Keratinocyte (primary cell): ENCODE data around the gene SLC35E3. TPM values are rescaled to one million over a fixed set of nuclear protein-coding genes. Genes with fewer than 3 reads are reported as not detected.

ENCODE experiments used
- DNase-seq: peaks from one replicate; pipeline ENCODE4 v3.0.0-alpha.2; 2011; ENCODE audit warnings: low read depth, missing footprints, low spot score
- FAIRE-seq: peaks from 2 replicates; lab custom pipeline; 2011; peaks lifted over from hg19 to GRCh38; lab: Jason Lieb, UNC
- H2AFZ ChIP-seq: 2 replicates; pipeline ENCODE4 v1.6.0; 2012; ENCODE audit warnings: low read length, control low read depth, inconsistent platforms; ENCODE audit not compliant: control insufficient read depth
- H3K27ac ChIP-seq: 2 replicates; pipeline ENCODE4 v1.5.1; 2011; ENCODE audit warnings: low read length; ENCODE audit not compliant: control insufficient read depth, insufficient read depth
- H3K27me3 ChIP-seq: 3 replicates; pipeline ENCODE4 v1.6.0; 2011; ENCODE audit warnings: low read length; ENCODE audit not compliant: control insufficient read depth, insufficient read depth; ENCODE audit errors: extremely low read depth
- H3K36me3 ChIP-seq, 2 experiments: 2 replicates in 1 of 2; 3 replicates in 1 of 2; pipeline ENCODE4 v1.5.1; 2011; ENCODE audit warnings: low read length in 2 of 2, mild to moderate bottlenecking in 1 of 2; ENCODE audit not compliant: control insufficient read depth in 2 of 2, insufficient read depth in 2 of 2; ENCODE audit errors: extremely low read depth in 1 of 2
- H3K4me1 ChIP-seq: 3 replicates; pipeline ENCODE4 v1.5.1; 2011; ENCODE audit warnings: low read length; ENCODE audit not compliant: control insufficient read depth, insufficient read depth; ENCODE audit errors: extremely low read depth
- H3K4me2 ChIP-seq: 3 replicates; pipeline ENCODE4 v1.6.0; 2011; ENCODE audit warnings: low read depth, low read length; ENCODE audit not compliant: control insufficient read depth, insufficient read depth; ENCODE audit errors: extremely low read depth
- H3K4me3 ChIP-seq, 3 experiments: fragments of 200-600 bp in 1 of 3; sonication (generic) in 1 of 3; 2 replicates in 2 of 3; 3 replicates in 1 of 3; pipeline ENCODE4 v1.5.1; 2011 to 2016; ENCODE audit warnings: low read length in 3 of 3, mild to moderate bottlenecking in 3 of 3, control low read depth in 2 of 3, inconsistent platforms in 1 of 3, low read depth in 1 of 3, mixed read lengths in 1 of 3, mixed run types in 1 of 3, moderate library complexity in 1 of 3; ENCODE audit not compliant: control insufficient read depth in 2 of 3, insufficient read depth in 2 of 3; ENCODE audit errors: extremely low read depth in 1 of 3
- H3K79me2 ChIP-seq: 2 replicates; pipeline ENCODE4 v1.6.0; 2012; ENCODE audit warnings: low read length; ENCODE audit not compliant: control insufficient read depth, insufficient read depth
- H3K9ac ChIP-seq: 3 replicates; pipeline ENCODE4 v1.6.0; 2011; ENCODE audit warnings: low read length; ENCODE audit not compliant: control insufficient read depth, insufficient read depth; ENCODE audit errors: extremely low read depth
- H3K9me1 ChIP-seq: 3 replicates; pipeline ENCODE4 v1.6.0; 2011; ENCODE audit warnings: low read length; ENCODE audit not compliant: control insufficient read depth, insufficient read depth; ENCODE audit errors: extremely low read depth
- H3K9me3 ChIP-seq: 2 replicates; pipeline ENCODE4 v1.5.1; 2012; ENCODE audit warnings: low read depth, low read length; ENCODE audit not compliant: control insufficient read depth
- H4K20me1 ChIP-seq: 3 replicates; pipeline ENCODE4 v1.6.0; 2011; ENCODE audit warnings: low read length; ENCODE audit not compliant: control insufficient read depth, insufficient read depth; ENCODE audit errors: extremely low read depth
- EZH2 ChIP-seq: IDR thresholded peaks from one replicate; pipeline ENCODE4 v1.6.1; 2012; ENCODE audit warnings: inconsistent platforms, mild to moderate bottlenecking, low read length, moderate library complexity
- dilution Hi-C: fragments of 300-500 bp; cut with MboI; formaldehyde crosslinking; loops from one replicate; pipeline ENCODE4 v1.7.0; 2020; ENCODE audit warnings: low sequenced_read_pairs; ENCODE audit not compliant: extremely low pct_ligation_motif_present
- polyA plus RNA-seq, 5 experiments: library from polyadenylated mRNA; depleted of rRNA in 3 of 5; stranded (reverse) in 3 of 5; stranded (forward) in 1 of 5; unstranded in 1 of 5; fragments of >200 nt; gene quantifications; 1 replicate in 1 of 5; 2 replicates in 3 of 5; 3 replicates in 1 of 5; pipeline versions ENCODE4 v1.2.1 to v1.2.3, GENCODE V29; 2011 to 2012; ENCODE audit warnings: missing spikeins in 2 of 5, low read depth in 1 of 5, low replicate concordance in 1 of 5
- TF ChIP-seq, protein P1 (sequence below), 3 experiments: IDR thresholded peaks in 1 of 3; conservative IDR thresholded peaks in 1 of 3; optimal IDR thresholded peaks in 1 of 3; 2 replicates in 2 of 3; 3 replicates in 1 of 3; pipeline versions ENCODE3 to v1.5.1; 2011; ENCODE audit warnings: low read length in 3 of 3, mild to moderate bottlenecking in 3 of 3, moderate library complexity in 2 of 3, control low read depth in 1 of 3, inconsistent platforms in 1 of 3; ENCODE audit not compliant: insufficient read depth in 2 of 3; ENCODE audit errors: extremely low read depth in 1 of 3

Gene SLC35E3
- polyA plus RNA-seq, 1 donor (not counting 4 experiments of a cell fraction or from before 2014, with no cell fraction given) = 9.9 TPM

DNA sequence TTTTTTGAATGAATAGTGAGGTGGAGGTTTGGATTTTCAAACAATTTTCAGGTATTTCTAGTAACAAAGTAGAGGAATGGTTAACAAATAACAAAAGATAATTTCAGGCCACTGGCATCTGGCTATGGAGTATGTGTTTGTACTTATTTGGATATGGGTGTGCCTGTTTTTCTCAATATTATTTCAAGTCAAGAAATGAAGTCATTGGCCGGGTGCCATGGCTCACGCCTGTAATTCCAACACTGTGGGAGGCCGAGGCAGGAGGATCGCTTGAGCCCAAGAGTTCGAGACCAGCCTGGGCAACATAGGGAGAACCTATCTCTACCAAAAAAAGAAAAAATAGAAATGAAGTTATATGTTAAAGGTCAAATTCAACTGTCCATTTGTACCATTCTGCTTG lies 13.9 kb downstream of the SLC35E3 start:
- Histone ChIP-seq H3K79me2 (no peaks in the 10 kb centered on the region), H3K4me2 (no peak overlapping the region), H2AFZ (no peak overlapping the region), H4K20me1 (no peaks in the 10 kb centered on the region), H3K27me3 (no peaks in the 10 kb centered on the region), H3K27ac (no peak overlapping the region), H3K9ac (no peak overlapping the region), H3K9me3 (no peaks in the 10 kb centered on the region), H3K4me3 (no peak overlapping the region), H3K9me1 (no peaks in the 10 kb centered on the region), H3K36me3 (peaks cover 4 to 5% of the 10 kb centered on the region in 2 experiments), H3K4me1 (no peaks in the 10 kb centered on the region)
- DNase-seq (no peak), FAIRE-seq (no peak)
- no peak for TF ChIP-seq EZH2
- TF ChIP-seq, protein P1, sequence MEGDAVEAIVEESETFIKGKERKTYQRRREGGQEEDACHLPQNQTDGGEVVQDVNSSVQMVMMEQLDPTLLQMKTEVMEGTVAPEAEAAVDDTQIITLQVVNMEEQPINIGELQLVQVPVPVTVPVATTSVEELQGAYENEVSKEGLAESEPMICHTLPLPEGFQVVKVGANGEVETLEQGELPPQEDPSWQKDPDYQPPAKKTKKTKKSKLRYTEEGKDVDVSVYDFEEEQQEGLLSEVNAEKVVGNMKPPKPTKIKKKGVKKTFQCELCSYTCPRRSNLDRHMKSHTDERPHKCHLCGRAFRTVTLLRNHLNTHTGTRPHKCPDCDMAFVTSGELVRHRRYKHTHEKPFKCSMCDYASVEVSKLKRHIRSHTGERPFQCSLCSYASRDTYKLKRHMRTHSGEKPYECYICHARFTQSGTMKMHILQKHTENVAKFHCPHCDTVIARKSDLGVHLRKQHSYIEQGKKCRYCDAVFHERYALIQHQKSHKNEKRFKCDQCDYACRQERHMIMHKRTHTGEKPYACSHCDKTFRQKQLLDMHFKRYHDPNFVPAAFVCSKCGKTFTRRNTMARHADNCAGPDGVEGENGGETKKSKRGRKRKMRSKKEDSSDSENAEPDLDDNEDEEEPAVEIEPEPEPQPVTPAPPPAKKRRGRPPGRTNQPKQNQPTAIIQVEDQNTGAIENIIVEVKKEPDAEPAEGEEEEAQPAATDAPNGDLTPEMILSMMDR (optimal IDR thresholded peaks at IDR 0.05 in 1 of 3, IDR thresholded peaks at IDR 0.05 in 1 of 3, conservative IDR thresholded peaks at IDR 0.05 in 1 of 3; ENCODE audit: extremely low read depth in 1 of 3, insufficient read depth in 2 of 3, low read length in 3 of 3) = no peak
- dilution Hi-C loops = no loop called here

DNA sequence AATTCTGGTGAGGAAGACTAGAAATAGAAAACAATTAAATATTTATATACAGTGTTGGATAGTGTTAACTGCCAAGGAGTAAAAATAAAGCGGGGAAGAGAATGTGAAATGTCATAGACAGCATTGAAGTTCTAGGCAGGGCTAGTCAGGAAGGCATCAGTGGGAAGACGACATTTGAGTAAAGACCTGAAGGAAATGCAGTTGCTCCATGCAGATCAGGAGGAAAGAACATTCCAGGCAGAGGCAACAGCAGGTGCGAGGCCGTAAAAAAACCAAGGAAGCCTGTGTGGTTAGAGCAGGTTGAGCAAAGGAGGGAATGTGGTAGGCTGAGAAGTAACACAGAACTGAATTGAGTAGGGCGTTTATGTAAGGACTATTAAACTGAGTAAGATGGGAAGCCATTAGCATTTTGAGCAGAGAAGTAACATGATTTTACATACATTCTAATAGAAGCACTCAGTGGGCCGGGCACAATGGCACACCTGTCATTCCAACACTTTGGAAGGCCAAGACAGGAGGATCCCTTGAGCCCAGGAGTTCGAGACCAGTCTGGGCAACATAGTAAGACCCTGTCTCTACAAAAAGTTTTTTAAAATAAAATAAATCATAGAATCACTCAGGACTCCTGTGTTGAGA lies 14.9 kb downstream of the SLC35E3 start:
- no peaks in the 10 kb centered on the region for H3K4me1 ChIP-seq
- dilution Hi-C loops = no loop called here
- no peaks in the 10 kb centered on the region for H4K20me1 ChIP-seq
- DNase-seq (no peak), FAIRE-seq (no peak)
- no peaks in the 10 kb centered on the region for H3K79me2 ChIP-seq
- no peaks in the 10 kb centered on the region for H3K27me3 ChIP-seq
- H3K4me2 ChIP-seq = no peak overlapping the region
- H3K9ac ChIP-seq = no peak overlapping the region
- H3K27ac ChIP-seq = no peak overlapping the region
- TF ChIP-seq, protein P1 (optimal IDR thresholded peaks at IDR 0.05 in 1 of 3, IDR thresholded peaks at IDR 0.05 in 1 of 3, conservative IDR thresholded peaks at IDR 0.05 in 1 of 3; ENCODE audit: extremely low read depth in 1 of 3, insufficient read depth in 2 of 3, low read length in 3 of 3) = no peak
- TF ChIP-seq EZH2 = no peak
- no peak overlapping the region for H2AFZ ChIP-seq
- H3K9me3 ChIP-seq = no peaks in the 10 kb centered on the region
- no peaks in the 10 kb centered on the region for H3K9me1 ChIP-seq
- peaks cover 4 to 5% of the 10 kb centered on the region in 2 experiments for H3K36me3 ChIP-seq
- H3K4me3 ChIP-seq = no peak overlapping the region
